Measurements from ENCODE around the gene AARS1. TPM values are rescaled to one million over a fixed set of nuclear protein-coding genes. Genes with fewer than 3 reads are reported as not detected.

Gene AARS1
- total and polyA plus RNA-seq, 2 donors (not counting 3 experiments of a cell fraction or from before 2014, with no cell fraction given), result 71.3 to 110 TPM

GRCh38 chr16:70253291-70254106, 35.8 kb downstream of the AARS1 start:
- no peak overlapping the region for H3K9ac ChIP-seq (replicated peaks; ENCODE audit: extremely low read depth, insufficient read depth, low read length)
- no peaks in the 10 kb centered on the region for H3K27me3 ChIP-seq (ENCODE audit: control insufficient read depth in 2 of 2, insufficient read depth in 2 of 2, low read length in 2 of 2)
- DNase-seq (ENCODE audit: low read depth, low spot score), result peak; percentile 43
- peaks cover 23% of the 10 kb centered on the region for H3K79me2 ChIP-seq (ENCODE audit: control insufficient read depth, insufficient read depth, low read length)
- dilution Hi-C loops (cut with MboI; ENCODE audit: extremely low pct_ligation_motif_present, low sequenced_read_pairs) (no loop called here), intact Hi-C loops (cut with micrococcal nuclease) (no loop called here)
- no peak overlapping the region for H2AFZ ChIP-seq (ENCODE audit: low read depth, low read length)
- ChIA-PET CTCF (interaction anchor here (0.5 to 1.8 kb wide), 6 partner anchors 14 to 186 kb away, joined by 3 to 6 read pairs (median 4); partner anchors contain the start of gene ST3GAL2), POLR2A (no interaction called here)
- H3K27ac ChIP-seq (ENCODE audit: insufficient read depth, low read depth, low read length), result no peak overlapping the region
- H3K9me1 ChIP-seq (replicated peaks; ENCODE audit: control insufficient read depth, extremely low read depth, insufficient read depth, low read length), result no peaks in the 10 kb centered on the region
- H4K20me1 ChIP-seq (replicated peaks; ENCODE audit: control insufficient read depth, extremely low read depth, insufficient read depth, low read length), result no peaks in the 10 kb centered on the region
- BruUV-seq (replicated peaks), result no TSS peak
- no peak overlapping the region for H3K4me2 ChIP-seq (ENCODE audit: insufficient read depth, low read length)
- H3K4me3 ChIP-seq (replicated peaks in 1 of 3; ENCODE audit: insufficient read depth in 1 of 3, low read depth in 1 of 3, low read length in 3 of 3), result no peak overlapping the region
- no peaks in the 10 kb centered on the region for H3K9me3 ChIP-seq (replicated peaks; ENCODE audit: control insufficient read depth, insufficient read depth, low read length)
- FAIRE-seq, result peak; percentile 59
- peaks cover 15 to 49% of the 10 kb centered on the region in 2 experiments for H3K36me3 ChIP-seq (ENCODE audit: control insufficient read depth in 2 of 2, extremely low read depth in 1 of 2, insufficient read depth in 2 of 2, low read length in 2 of 2)
- peaks cover 3% of the 10 kb centered on the region for H3K4me1 ChIP-seq (ENCODE audit: control insufficient read depth, extremely low read depth, insufficient read depth, low read length)
- no peak for TF ChIP-seq MAX (IDR thresholded peaks at IDR 0.05; ENCODE audit: insufficient read depth, insufficient read length)
- peak; percentile 48 to 76 for TF ChIP-seq CTCF (IDR thresholded peaks at IDR 0.05; ENCODE audit: extremely low read depth in 1 of 2, insufficient read depth in 1 of 2, low read depth in 1 of 2, low read length in 2 of 2)

All from endothelial cell of umbilical vein (primary cell).